DMS153 treated with DMSO at 0.1 percent for 48 hours (cell line): ENCODE results near the gene SLC7A5.
"Not testable (repeated sequence)": the region's sequence is repeated elsewhere in the genome, so short reads cannot be mapped to it uniquely, and the experiment has no call there.

Experiments
- DNase-seq: peaks from one replicate; lab custom pipeline; 2025; ENCODE audit not compliant: unreplicated experiment; lab: John Stamatoyannopoulos, UW

SLC7A5 gene

DNA sequence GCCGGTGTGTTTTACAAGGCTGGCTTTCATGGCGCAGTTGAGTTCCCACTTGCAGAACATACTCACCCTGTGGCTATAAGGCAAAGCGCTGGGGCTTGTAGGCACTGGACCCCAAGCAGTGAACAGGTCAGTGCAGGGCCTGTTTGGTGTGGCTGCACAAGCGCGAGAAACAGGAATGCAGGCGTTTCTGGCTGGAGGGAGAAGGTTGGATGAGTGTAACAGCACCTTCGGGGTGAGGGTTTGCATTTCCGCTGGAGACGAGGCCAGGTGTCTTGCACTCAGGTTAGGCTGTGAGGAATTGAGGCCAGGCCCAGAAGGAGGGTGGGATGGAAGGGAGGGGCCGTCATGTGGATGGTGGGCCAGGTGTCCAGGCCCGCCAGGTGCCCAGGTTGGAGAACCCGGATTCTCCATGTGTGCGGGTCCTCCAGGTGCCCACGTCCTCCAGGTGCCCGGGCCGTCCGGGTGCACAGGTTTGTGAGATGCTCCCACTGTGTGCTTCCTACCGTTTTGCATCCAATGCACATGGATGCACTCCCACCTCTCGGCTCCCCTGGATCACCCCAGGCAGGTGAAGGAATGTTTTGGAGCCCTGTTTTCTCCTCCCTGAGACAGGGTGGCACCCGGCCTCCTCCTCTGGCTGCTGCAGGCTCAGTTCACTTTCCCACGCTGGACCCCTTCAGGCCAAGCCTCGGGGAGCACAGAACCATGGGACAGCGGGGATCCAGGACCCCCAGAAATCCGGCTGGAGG, 46.0 kb downstream of the SLC7A5 start:
- no peak for DNase-seq

DNA sequence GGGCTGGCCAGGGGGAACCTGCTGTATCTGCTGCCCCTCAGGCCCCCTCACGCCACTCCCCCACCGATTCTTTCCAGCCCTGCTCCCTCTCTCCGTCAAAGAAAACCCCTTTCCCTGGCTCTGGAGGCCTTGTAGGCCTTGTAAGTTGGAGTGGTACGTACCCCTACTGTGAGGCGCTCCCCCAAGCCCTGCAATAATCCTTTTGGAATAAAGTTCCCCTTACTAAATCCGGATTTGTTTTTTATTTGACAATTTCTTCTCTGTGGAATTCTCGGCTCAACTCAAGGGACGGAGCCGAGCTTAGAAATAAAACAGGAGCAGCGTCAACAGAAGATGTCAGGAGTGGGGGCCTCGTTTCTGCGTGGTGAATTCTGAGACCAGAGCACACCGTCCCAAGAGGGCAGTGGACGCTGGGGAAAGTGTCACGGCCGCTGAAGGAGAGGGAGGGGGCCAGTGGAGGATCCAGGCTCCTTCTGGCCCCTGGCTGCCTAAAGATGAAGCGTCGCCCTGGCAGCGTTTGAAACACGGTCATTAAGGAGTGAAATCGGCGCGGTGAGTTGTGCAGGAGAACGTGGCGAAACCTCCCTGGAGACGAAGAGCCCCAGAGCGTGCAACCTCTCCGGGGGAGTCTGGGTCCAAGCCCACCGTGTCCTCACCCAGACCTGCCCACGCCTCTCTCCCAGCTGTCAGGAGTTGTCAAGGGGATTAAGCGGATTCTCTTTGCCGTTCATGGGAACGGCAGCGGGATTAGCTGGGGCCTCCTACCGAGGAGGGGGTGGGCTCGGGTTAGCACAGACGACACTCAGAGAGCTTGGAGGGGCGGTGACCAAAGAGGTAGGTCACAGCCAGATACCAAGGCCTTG, 47.0 kb downstream of the SLC7A5 start:
- DNase-seq = no peak

DNA sequence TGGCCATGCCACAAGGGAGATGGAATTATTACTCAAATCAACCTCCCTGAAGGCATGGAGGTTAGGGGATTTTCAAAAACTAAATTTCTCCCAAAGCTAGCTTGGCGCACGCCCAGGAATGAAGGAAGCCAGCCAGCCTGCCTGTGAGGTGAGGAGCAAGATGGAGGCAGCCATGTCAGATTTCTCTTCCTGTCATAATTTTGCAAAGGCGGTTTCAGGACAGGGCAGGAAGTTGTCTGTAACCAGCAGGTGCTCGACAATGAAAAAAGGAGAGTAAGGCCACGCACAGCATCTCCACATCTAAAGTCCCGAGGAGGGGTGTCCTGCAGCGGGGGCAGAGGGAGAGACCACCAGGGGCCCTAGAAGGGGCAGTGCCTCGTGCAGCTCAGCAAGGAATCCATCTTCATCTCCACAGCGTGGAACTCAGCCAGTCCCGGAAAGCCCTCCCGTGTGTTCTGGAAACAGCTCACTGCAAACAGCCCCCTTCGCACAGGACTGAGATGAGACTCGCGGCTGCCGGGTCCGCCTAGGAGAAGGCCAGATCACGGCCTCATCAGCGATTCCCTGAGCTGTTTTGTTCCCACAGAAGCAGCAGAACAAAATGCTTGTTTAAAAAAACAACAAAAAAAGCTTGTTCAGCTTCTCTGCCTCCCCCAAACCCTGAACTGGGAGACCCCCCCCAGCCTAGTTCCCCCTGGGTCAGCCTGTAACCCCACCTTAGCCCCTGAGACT, 47.8 kb downstream of the SLC7A5 start:
- no peak for DNase-seq

DNA sequence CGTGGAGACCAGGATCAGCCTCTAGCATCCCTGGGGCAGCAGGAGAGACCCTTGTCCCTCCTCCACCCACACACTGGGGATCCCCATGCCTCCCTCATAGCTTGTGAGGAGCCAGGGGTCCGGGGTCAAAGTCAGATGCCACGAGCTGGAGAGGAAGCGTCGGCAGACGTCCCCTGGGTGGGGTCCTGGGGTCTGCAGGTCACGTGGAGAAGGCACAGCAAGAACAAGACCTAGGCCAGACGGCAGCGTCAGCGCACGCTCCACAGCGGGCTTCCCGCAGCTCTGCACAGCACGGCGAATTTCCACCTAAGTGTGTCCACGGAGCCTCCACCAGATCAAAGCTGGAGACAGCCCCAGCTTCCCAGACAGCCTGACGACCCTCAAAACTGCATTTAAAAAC, 49.3 kb downstream of the SLC7A5 start:
- no peak for DNase-seq

DNA sequence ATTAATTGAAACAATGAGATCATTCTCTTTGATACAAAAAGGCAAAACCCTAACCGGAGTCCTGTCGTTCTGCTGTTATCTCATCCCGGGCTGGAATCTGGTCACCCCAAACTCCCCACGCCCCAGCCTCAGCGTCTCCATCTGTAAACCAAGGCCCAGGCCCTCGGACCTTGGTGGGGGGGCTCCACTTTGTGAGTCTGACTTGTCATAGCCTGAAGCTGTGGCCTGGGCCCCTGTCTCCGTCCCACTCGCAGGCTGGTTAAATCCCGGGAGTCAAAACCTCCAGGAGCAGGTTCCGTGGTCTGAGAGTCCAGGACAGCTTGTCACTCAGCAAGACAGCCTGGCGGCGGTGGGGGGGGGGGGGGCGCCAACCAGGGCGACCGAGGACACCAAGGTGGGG, 50.0 kb downstream of the SLC7A5 start:
- no peak for DNase-seq

DNA sequence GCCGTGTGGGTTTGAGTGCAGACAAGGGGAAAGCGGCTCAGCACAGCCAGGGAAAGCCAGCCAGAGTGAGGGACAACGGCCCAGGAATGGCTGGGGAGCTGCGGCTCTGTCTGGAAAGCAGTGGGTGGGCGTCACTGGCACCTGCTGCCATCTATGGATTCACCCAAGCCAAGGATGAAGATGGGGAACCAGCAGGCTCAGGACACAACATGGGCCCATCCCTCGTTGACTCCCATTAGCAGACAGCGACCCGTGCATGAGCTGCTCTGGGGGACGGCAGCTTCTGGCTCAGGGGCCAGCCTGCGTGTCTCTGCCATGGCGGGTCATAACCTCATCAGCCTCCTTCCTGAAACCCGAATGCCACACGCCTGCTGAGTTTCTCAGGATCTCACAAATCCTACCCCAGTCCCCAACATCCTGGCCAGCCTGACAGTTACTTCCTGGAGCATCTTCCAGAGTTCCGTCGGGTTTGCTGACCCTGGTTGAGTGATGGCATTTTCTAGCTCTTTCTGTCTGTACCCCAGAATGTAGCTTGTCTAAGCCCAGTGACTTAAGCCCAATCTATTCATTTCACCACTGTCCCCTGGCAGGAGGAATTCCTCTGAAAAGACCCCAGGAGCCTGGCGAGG, 50.7 kb downstream of the SLC7A5 start:
- no peak for DNase-seq

DNA sequence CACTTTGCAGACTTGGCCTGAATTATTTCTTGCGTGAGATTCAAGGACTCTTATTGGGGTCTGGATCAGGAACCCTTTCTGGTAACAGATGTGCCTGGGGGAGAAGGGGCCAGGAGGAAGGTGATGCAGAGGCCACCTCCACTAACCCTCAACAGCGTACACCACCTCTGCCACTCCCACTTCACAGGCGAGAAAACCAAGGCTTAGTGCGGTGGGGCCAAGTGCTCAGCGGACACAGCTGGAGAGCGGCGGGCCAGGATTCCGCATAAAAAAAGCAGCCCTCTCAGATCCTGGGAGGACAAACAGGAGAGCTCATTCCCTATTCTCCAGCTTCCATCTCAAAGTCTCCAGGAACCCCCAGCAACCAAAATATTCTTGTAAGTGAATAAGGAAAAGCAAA, 51.4 kb downstream of the SLC7A5 start:
- DNase-seq = no peak

DNA sequence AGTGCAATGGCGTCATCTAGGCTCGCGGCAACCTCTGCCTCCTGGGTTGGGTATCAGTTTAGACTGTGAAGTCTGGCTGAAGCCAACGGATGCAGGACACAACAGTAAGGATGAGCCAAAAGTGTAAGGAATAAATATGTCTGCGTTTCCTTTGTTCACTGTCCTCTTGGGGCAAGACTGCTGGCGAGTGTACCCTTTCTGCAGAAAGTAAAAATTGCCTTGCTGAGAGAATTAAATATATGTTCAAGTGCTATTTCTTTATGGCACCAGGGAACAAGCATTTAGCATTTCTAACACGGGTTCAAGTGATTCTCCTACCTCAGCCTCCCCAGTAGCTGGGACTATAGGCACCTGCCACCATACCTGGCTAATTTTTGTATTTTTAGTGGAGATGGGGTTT, 51.9 kb downstream of the SLC7A5 start:
- DNase-seq = not testable (repeated sequence)

DNA sequence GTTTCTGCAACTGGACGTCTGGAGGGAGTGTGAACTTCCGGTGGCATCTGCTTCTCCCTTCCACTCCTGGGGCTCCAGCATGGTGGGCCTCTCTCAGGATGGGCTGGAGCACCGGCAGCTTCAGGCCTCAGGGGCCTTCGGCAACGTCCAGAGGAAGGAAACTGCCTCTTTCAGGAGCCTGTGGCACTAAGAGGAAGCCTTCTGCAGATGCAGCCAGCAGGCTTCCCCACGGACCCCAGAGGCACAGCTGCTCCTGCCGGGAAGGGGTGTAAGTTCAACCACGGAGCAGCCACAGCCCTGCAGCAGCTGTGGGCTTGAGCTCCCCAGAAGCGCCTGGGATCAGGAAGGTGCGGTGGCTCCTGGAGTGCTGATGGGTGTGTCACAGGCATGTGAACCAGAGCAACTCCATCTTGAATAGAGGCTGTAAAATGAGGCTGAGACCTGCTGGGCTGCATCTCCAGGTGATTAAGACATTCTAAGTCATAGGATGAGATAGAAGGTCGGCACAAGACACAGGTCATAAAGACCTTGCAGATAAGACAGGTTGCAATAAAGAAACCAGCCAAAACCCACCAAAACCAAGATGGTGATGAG, 52.7 kb downstream of the SLC7A5 start:
- no peak for DNase-seq

DNA sequence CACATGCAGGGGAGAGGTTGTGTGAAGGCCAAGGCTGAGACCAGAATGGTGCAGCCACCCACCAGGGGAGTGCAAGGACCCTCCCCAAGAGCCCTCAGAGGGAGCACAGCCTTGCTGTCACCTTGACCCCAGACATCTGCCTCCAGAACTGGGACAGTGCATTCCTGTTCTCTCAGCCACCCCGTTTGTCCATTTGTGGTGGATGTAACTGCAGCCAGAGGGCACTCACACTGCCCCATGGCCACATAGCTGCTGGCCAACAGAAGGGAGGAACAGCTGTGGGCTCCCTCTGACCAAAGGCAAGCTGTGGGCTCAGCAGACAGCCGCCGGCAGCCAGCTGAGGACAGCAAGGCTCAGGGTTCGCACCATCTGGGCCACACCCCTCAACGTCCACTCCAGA, 53.7 kb downstream of the SLC7A5 start:
- DNase-seq = no peak

DNA sequence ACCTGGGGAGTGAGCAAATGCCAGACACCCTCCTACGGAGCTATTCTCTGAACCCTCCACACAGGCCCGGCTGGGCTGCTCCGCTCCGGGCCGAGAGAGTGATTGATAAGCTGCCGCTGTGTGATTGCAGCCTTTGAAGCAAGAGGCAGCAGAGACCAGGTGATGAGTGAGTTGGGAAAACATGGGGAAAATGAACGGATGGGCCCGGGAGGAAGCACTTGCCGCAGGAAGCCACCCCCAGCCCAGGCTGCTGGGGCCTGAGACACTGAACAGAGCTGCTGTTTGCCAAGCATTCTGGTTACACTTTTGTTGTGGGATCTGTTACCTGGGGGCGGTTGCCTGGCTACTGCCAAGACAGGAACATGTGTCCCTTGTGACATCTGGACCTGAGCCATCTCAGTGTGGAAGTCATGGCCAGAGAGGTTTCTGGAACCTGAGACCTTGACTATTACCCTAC, 57.1 kb downstream of the SLC7A5 start:
- peak; percentile 25 for DNase-seq

DNA sequence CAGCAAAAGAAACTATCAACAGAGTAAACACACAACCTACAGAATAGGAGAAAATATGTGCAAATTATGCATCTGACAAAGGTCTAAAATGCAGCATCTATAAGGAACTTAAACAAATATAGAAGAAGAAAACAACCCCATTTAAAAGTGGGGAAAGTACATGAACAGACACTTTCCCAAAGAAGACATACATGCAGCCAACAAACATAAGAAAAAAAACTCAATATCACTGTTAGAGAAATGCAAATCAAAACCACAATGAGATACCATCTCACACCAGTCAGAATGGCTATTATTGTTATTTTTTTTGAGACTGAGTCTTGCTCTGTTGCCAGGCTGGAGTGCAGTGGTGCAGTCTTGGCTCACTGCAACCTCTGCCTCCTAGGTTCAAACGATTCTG, 57.9 kb downstream of the SLC7A5 start:
- not testable (repeated sequence) for DNase-seq

DNA sequence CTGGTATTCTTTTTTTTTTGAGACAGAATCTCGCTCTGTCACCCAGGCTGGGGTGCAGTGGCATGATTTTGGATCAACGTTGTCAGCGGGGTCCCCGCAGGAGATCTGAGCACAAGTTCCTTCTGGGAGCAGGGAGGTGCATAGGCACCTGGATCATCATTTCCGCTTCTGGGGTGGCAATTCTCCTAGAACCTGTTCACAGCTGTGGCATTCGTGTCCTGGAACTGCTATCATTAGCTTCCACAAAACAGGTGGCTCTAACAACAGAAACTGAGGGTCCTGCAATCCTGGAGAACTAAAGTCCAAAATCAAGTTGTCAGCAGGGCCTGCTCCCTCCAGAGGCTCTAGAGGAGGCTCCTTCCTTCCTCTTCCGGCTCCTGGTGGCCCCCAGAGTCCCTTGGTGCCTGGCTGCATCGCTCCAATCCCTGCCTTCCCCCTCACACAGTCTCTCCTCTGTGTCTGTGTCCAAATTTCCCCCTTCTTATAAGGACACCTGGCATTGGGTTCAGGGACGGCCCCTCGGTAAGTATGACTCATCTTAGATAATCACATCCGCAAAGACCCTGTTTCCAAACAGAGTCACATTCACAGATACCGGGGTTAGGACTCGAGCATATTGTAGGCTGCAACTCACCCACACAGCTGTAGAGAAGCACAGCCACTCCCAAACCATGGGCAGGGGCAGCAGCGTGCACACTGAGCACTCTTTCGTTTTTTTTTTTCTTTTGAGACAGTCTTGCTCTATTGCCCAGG, 60.0 kb downstream of the SLC7A5 start:
- DNase-seq = no peak

DNA sequence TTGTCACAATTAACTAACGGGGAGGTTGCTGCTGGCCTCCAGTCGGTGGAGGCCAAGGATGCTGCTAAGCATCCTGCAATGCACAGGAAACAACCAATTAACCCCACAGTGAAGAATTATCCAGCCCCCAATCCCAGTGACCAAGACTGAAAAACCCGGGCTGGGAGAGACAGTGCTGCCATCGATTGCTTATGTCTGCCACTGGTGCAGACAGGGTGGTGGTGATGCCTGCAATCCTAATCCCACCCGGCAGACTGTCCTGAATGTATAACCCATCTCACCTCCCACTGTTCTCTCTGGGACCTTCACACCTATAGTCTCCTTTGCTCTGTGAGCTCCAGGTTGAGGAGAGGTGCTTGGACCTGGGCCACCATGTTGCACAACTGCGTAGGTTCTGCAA, 61.2 kb downstream of the SLC7A5 start:
- no peak for DNase-seq

DNA sequence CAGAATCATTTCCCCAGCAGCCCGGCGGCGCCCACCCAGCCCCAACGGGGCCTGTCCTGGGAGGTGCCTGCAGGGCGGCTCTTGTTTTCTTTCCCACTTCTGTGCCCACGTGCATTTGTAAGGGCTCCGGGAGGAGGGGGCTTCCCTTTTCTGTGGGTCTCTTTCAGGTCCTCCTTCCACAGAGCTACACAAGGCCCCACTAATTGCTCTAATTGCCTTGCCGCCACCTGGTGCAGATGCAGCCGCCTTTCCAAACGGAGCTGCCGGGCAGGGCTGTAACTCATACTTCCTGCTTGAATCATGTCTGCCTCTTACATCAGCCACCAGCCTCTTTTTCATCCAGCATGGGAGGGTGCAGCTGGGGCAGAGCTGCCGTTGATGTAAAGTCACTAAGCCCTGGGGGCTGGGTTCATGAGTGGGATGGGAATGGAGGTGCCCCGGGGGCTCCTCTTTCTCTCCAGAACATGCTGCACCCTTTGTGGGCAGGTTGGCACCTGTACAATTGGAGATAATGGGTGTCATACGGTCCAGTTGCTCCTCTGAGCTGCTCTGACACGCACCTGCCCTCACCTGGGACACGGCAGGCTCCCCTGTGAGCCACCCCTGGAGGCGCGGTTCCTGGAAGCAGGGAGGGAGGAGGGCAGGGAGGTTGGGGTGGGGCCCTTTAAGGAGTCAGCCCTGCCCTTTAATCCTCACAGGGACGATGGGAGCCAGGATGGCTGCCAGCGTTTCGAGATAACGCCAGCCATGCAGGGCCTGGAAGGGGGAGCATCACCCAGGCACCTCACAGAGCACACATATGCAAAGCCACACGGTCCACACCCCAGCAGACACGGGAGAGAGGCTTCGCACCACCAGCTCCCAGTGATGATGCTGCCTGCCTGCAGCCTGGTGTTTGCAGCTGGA, 62.4 kb downstream of the SLC7A5 start:
- DNase-seq = peak; percentile 98

DNA sequence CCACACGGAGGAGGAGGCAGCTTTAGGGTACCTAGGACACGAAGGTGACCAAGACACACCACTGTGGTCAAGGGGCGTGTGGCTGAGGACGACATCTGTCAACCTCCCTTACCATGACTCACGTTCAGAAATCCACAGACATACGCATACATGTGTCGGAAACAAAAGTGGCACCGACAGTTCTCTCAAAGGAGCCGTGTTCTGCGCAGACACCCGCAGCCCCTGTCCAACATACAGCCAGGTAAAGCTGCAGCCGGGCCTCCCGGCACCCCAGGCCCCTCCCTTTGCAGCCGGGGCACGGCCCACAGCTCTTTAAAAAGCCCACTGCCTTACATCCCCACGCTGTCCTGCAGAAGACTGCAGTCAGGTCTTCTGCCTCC, 63.1 kb downstream of the SLC7A5 start:
- DNase-seq = no peak

DNA sequence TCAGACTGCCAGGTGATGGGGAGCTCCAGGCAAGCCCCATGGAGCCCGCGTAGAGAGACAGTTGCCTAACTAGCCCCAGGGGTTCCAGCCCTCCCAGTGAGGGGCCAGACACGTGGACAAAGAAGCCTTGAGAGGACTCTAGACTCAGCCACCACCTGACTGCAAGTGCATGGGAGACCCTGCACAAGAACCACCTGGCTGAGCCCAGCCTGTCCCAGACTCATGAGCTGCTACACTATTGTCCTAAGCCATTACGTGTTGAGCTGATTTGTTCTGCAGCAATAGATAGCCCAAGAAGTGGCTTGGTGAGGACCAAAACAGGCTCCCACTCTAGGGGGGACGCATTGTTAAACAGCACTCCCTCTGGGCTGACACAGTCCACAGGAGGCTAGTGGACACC, 65.9 kb downstream of the SLC7A5 start:
- no peak for DNase-seq

DNA sequence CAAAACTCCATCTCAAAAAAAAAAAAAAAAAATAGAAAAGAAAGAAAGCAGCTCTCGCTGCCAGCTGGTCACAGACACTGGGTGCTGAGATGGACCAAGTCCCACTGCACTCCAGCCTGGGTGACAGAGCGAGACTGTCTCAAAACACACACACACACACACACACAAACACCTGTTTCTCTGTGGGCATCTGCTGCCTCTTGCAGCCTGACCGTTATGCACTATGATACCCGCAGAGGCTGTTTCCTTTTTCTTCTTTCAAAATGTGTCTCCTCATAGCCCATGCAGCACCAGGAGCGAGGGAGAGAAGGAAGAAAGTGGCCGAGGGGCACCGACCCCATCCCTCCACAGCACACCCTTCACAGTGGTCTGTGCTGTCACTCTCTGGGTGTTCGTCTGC, 66.6 kb downstream of the SLC7A5 start:
- no peak for DNase-seq

DNA sequence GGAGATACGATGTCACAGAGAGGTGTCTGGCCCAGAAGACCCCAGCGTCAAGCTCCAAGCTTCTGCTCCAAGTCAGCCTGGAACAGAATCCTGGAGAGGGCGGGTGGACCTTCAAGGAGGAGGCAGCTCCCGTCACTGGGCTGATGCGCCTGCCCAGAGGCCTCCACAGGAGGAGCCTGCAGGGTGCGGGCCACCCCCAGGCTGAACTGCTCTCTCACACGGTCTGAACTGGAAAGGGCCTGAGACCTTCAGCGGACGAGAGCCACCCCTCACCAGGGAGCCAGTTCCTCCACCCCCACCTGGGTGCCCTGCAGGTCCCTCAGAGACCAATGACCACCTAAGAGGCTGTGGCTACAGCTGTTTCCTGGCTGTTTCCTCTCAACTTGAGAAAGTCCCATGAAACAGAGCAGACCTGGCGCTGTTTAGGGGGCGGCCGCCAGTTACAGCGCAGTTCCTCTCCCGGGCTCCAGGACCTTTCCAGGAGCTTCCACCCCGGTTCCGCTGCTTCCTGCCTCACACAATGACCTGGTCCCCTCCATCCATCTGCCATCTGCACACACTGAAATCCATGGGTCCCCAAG, 67.5 kb downstream of the SLC7A5 start:
- no peak for DNase-seq
